HFFc6 (cell line): ENCODE data around the gene ATG12. TPM values are rescaled to one million over a fixed set of nuclear protein-coding genes. Genes with fewer than 3 reads are reported as not detected.

Experiments used
- DNase-seq: peaks from one replicate; pipeline ENCODE4 v3.0.0-alpha.2; 2018
- H3K27ac Mint-ChIP-seq: 2 replicates; pipeline ENCODE4 v1.8.0; 2020; ENCODE audit warnings: mild to moderate bottlenecking, mixed read lengths
- H3K27me3 Mint-ChIP-seq: 2 replicates; pipeline ENCODE4 v1.8.0; 2021; ENCODE audit warnings: mild to moderate bottlenecking, moderate library complexity, mixed read lengths; ENCODE audit not compliant: insufficient read depth
- H3K36me3 Mint-ChIP-seq: 2 replicates; pipeline ENCODE4 v1.8.0; 2021; ENCODE audit warnings: low read depth, mixed read lengths
- H3K4me1 Mint-ChIP-seq: 2 replicates; pipeline ENCODE4 v1.8.0; 2020; ENCODE audit warnings: low read depth, mixed read lengths
- H3K4me3 Mint-ChIP-seq: 2 replicates; pipeline ENCODE4 v1.8.0; 2020; ENCODE audit warnings: mild to moderate bottlenecking, moderate library complexity, mixed read lengths
- H3K9me3 Mint-ChIP-seq: 2 replicates; pipeline ENCODE4 v1.8.0; 2020; ENCODE audit warnings: mild to moderate bottlenecking, mixed read lengths
- CTCF ChIP-seq: fragments of 200-600 bp; sonication (generic); IDR thresholded peaks from 2 replicates; pipeline ENCODE4 v1.5.0; 2021; ENCODE audit warnings: antibody characterized with exemption, mild to moderate bottlenecking
- total RNA-seq, 6 experiments: library from RNA; stranded (reverse); fragmentation: NEBNext Ultra II Directional; extraction: Animal tissue kit (Norgen Biotek cat#: 25700); gene quantifications; 2 replicates in 1 of 6; 3 replicates in 5 of 6; pipeline ENCODE4 v1.2.3, GENCODE V29; 2021

The ATG12 gene
- total RNA-seq, 6 experiments from 2014 or later: 58.3 to 75.9 (median 63.3) TPM

GRCh38 chr5:115796656-115797055 is 44.7 kb downstream of the ATG12 start:
- H3K27me3 Mint-ChIP-seq: peaks cover 7% of the 10 kb centered on the region
- H3K36me3 Mint-ChIP-seq: no peaks in the 10 kb centered on the region
- H3K27ac Mint-ChIP-seq: no peak overlapping the region
- no peak overlapping the region for H3K4me3 Mint-ChIP-seq
- TF ChIP-seq CTCF: no peak
- H3K4me1 Mint-ChIP-seq: no peaks in the 10 kb centered on the region
- H3K9me3 Mint-ChIP-seq: no peaks in the 10 kb centered on the region
- no peak for DNase-seq

- no peak for DNase-seq
- TF ChIP-seq CTCF: no peak
- H3K4me1 Mint-ChIP-seq: no peaks in the 10 kb centered on the region
These were observed 45.7 kb downstream of the ATG12 start for GRCh38 chr5:115795700-115796099.

GRCh38 chr5:115788440-115788839 is 52.9 kb downstream of the ATG12 start:
- Mint-ChIP-seq H3K27ac (no peak overlapping the region), H3K36me3 (no peaks in the 10 kb centered on the region), H3K4me1 (no peaks in the 10 kb centered on the region), H3K9me3 (no peaks in the 10 kb centered on the region), H3K27me3 (peaks cover 6% of the 10 kb centered on the region), H3K4me3 (no peak overlapping the region)
- DNase-seq: no peak
- no peak for TF ChIP-seq CTCF

More at GRCh38 chr5:115795700-115796099, 45.7 kb downstream of the ATG12 start:
- H3K36me3 Mint-ChIP-seq: no peaks in the 10 kb centered on the region
- no peak overlapping the region for H3K4me3 Mint-ChIP-seq
- no peaks in the 10 kb centered on the region for H3K9me3 Mint-ChIP-seq
- no peak overlapping the region for H3K27ac Mint-ChIP-seq
- H3K27me3 Mint-ChIP-seq: peaks cover 7% of the 10 kb centered on the region

- TF ChIP-seq CTCF: no peak
- Mint-ChIP-seq H3K27me3 (peaks cover 6% of the 10 kb centered on the region), H3K36me3 (no peaks in the 10 kb centered on the region)
These were observed 53.9 kb downstream of the ATG12 start for GRCh38 chr5:115787426-115787825.

GRCh38 chr5:115785381-115786065 is 55.8 kb downstream of the ATG12 start:
- H3K27ac Mint-ChIP-seq: no peak overlapping the region
- no peak overlapping the region for H3K4me3 Mint-ChIP-seq
- no peaks in the 10 kb centered on the region for H3K9me3 Mint-ChIP-seq
- peaks cover 6% of the 10 kb centered on the region for H3K27me3 Mint-ChIP-seq
- no peak for DNase-seq
- no peaks in the 10 kb centered on the region for H3K36me3 Mint-ChIP-seq
- TF ChIP-seq CTCF: no peak
- no peaks in the 10 kb centered on the region for H3K4me1 Mint-ChIP-seq

More at GRCh38 chr5:115787426-115787825, 53.9 kb downstream of the ATG12 start:
- H3K4me3 Mint-ChIP-seq: no peak overlapping the region
- no peaks in the 10 kb centered on the region for H3K9me3 Mint-ChIP-seq
- no peak for DNase-seq
- H3K27ac Mint-ChIP-seq: no peak overlapping the region
- H3K4me1 Mint-ChIP-seq: no peaks in the 10 kb centered on the region
